Activated CD4-positive, alpha-beta T cell treated with anti-CD3 and anti-CD28 coated beads for 36 hours (primary cell): ENCODE results near the gene ARRB2. TPM values are rescaled to one million over a fixed set of nuclear protein-coding genes. Genes with fewer than 3 reads are reported as not detected.

ENCODE experiments used
- ATAC-seq: fragments of 200-7000 bp; cut with Tn5 transposase; one replicate; pipeline ENCODE4 v1.10.0; 2021; ENCODE audit warnings: mild to moderate bottlenecking, moderate library complexity
- CTCF ChIA-PET: fragments of 350-600 bp; sonication (Branson Sonifier 250); formaldehyde crosslinking; loops from one replicate; lab custom pipeline; 2021; ENCODE audit warnings: antibody characterized with exemption; lab: Charles Lee
- POLR2A ChIA-PET: fragments of 350-600 bp; sonication (Branson Sonifier 250); formaldehyde crosslinking; loops from one replicate; lab custom pipeline; 2021; ENCODE audit warnings: antibody characterized with exemption, inconsistent platforms; lab: Charles Lee
- DNase-seq: peaks from one replicate; pipeline ENCODE4 v3.0.0-alpha.2; 2020
- H3K27ac Mint-ChIP-seq: one replicate; pipeline ENCODE4 v1.8.0; 2021; ENCODE audit warnings: mixed read lengths
- H3K27me3 Mint-ChIP-seq: one replicate; pipeline ENCODE4 v1.8.0; 2021; ENCODE audit warnings: mixed read lengths
- H3K36me3 Mint-ChIP-seq: one replicate; pipeline ENCODE4 v1.8.0; 2021; ENCODE audit warnings: low read depth, mixed read lengths
- H3K4me1 Mint-ChIP-seq: one replicate; pipeline ENCODE4 v1.8.0; 2021; ENCODE audit warnings: mixed read lengths
- H3K4me3 Mint-ChIP-seq: one replicate; pipeline ENCODE4 v1.8.0; 2021; ENCODE audit warnings: mild to moderate bottlenecking, moderate library complexity, mixed read lengths
- H3K9me3 Mint-ChIP-seq: one replicate; pipeline ENCODE4 v1.8.0; 2021; ENCODE audit warnings: low read depth, mixed read lengths
- intact Hi-C, 2 experiments: fragments of 100-400 bp; cut with DNase I in 1 of 2; cut with micrococcal nuclease in 1 of 2; formaldehyde crosslinking; loops; one replicate each; pipeline versions ENCODE4 v1.14.2 to v1.15.1; 2022 to 2024; cut with DNase I, micrococcal nuclease
- total RNA-seq, 2 experiments: library from RNA; stranded (reverse); gene quantifications; one replicate each; pipeline ENCODE4 v1.2.3, GENCODE V29; 2021

Gene ARRB2
- total RNA-seq: 100 to 1,000 TPM; 168 to 175 TPM

DNA sequence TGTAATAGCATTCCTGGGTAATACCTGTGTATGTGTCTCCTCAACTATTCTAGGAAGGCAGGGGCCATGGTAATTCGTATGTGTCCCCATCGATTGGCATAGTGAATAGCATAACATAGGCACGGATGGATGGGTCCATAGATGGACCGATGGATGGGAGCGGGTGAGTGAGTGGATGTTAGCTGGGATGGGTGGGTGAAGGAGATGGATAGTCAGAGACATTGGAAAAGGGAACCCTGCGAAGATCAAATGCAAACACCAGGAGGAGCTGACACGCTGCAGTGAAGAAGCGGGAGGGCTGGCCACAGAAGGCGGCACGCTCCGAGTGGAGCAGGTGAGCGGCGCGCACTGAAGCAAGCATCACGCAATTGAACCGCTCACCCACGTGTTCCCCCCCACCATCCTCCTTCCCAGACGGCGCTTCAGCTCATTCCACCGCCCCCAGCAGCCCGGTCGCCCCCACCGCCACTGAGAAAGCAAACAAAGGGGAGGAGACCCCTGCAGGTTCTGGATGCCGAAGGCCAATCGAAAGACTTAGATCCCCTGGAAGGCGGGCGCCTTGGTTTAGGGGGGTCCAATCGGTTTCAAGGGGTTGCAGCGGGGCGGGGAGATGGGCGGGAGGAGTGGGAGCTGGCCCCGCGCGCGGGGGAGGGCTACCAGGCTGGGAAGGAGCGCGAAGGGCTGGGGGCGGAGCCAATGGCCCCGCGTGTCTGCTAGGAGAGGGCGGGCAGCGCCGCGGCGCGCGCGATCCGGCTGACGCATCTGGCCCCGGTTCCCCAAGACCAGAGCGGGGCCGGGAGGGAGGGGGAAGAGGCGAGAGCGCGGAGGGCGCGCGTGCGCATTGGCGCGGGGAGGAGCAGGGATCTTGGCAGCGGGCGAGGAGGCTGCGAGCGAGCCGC is at the start of gene ARRB2:
TSS of gene ARRB2 (plus strand) at position 839 of the 899 bp plus-strand sequence. CDS start 90 bp downstream, outside the sequence.
- Mint-ChIP-seq H3K36me3 (peaks cover 18% of the 10 kb centered on the region), H3K27ac (peak within 1 kb of the TSS; percentile 90), H3K27me3 (no peaks in the 10 kb centered on the region), H3K4me1 (peaks cover 52% of the 10 kb centered on the region), H3K9me3 (no peaks in the 10 kb centered on the region), H3K4me3 (peak within 1 kb of the TSS; percentile 82)
- DNase-seq: peak; percentile 99
- POLR2A ChIA-PET: interaction anchor here (0.6 to 1.4 kb wide), 7 partner anchors 9 to 704 kb away, joined by 3 to 7 read pairs (median 3); partner anchors contain the start of genes PSMB6, RNF167 and SLC25A11
- intact Hi-C loops: loop anchor here (1.0 to 10.0 kb wide), 16 partner anchors 21 to 985 kb away; partner anchors contain the start of genes MED11 (in 2 of the 2), MINK1 (in 2 of the 2), PFN1 (in 2 of the 2) and ATP2A3 (in 1 of the 2)
- ATAC-seq: peak; percentile 83
- CTCF ChIA-PET: interaction anchor here (0.6 to 1.2 kb wide), 6 partner anchors 80 to 199 kb away, joined by 3 to 5 read pairs (median 3); partner anchors contain the start of gene C17orf107

DNA sequence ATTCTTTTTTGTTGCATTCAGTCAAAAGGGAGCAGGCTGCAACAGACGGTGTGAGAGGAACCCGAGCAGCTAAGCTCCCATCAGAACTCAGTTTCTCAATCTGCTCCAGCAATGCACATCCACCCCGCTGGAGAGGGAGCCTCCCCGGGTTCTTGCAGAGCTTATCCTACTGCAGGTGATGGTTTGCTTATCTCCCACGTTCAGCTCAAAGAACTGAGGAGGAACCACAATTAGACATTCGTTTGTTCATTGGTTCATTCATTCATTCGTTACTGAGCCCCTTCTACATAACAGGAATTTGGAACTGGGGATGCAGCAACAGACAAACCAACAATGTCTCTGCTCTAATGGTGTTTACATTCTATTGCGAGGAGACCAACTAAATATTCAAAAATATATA is 46.7 kb upstream of the ARRB2 start:
- POLR2A ChIA-PET: no interaction called here
- Mint-ChIP-seq H3K4me3 (no peak overlapping the region), H3K36me3 (no peaks in the 10 kb centered on the region), H3K9me3 (no peaks in the 10 kb centered on the region), H3K27ac (no peak overlapping the region), H3K4me1 (peaks cover 2% of the 10 kb centered on the region), H3K27me3 (peaks cover 4% of the 10 kb centered on the region)
- no peak for ATAC-seq
- no peak for DNase-seq
- intact Hi-C loops: no loop called here
- CTCF ChIA-PET: no interaction called here

GRCh38 chr17:4664230-4664629 is 46.2 kb upstream of the ARRB2 start:
- intact Hi-C loops: no loop called here
- ATAC-seq: no peak
- Mint-ChIP-seq H3K27me3 (peaks cover 2% of the 10 kb centered on the region), H3K4me3 (no peak overlapping the region), H3K36me3 (no peaks in the 10 kb centered on the region), H3K4me1 (no peaks in the 10 kb centered on the region), H3K27ac (no peak overlapping the region), H3K9me3 (no peaks in the 10 kb centered on the region)
- no peak for DNase-seq
- ChIA-PET POLR2A (no interaction called here), CTCF (no interaction called here)

- DNase-seq: no peak
- intact Hi-C loops: no loop called here
- no peak overlapping the region for H3K27ac Mint-ChIP-seq
- H3K36me3 Mint-ChIP-seq: peaks cover 5% of the 10 kb centered on the region
- ChIA-PET CTCF (no interaction called here), POLR2A (no interaction called here)
- H3K27me3 Mint-ChIP-seq: no peaks in the 10 kb centered on the region
- no peaks in the 10 kb centered on the region for H3K4me1 Mint-ChIP-seq
- H3K4me3 Mint-ChIP-seq: no peak overlapping the region
- no peak for ATAC-seq
- H3K9me3 Mint-ChIP-seq: no peaks in the 10 kb centered on the region
These were observed 45.4 kb upstream of the ARRB2 start for GRCh38 chr17:4665027-4665426.

DNA sequence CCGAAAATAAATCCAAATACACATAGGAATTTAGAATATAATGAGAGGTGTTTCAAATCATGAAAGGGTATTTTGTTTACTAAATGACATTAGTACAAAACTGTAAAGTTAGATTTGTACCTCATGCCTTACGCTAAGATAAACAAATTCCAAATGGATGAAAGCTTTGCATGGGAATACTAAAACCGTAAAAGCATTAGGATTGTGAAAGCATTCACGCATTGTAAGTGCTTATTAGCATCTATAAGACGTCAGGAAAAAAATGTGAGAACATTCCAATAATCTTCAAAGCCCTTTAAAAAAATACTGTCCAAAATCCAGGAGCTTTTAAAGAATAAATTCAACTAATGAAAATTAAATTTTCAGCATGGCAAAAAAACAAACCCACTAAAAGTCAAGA is 44.1 kb upstream of the ARRB2 start:
- no peak for DNase-seq
- H3K27me3 Mint-ChIP-seq: no peaks in the 10 kb centered on the region
- H3K4me3 Mint-ChIP-seq: no peak overlapping the region
- intact Hi-C loops: no loop called here
- H3K4me1 Mint-ChIP-seq: no peaks in the 10 kb centered on the region
- no peaks in the 10 kb centered on the region for H3K9me3 Mint-ChIP-seq
- peaks cover 14% of the 10 kb centered on the region for H3K36me3 Mint-ChIP-seq
- H3K27ac Mint-ChIP-seq: no peak overlapping the region
- ChIA-PET POLR2A (no interaction called here), CTCF (no interaction called here)
- no peak for ATAC-seq

GRCh38 chr17:4667166-4667565 is 43.3 kb upstream of the ARRB2 start:
- Mint-ChIP-seq H3K27ac (no peak overlapping the region), H3K4me3 (no peak overlapping the region), H3K27me3 (no peaks in the 10 kb centered on the region), H3K9me3 (no peaks in the 10 kb centered on the region), H3K4me1 (no peaks in the 10 kb centered on the region), H3K36me3 (peaks cover 17% of the 10 kb centered on the region)
- CTCF ChIA-PET: interaction anchor here (1.7 kb wide), 1 partner anchor 9 kb away, joined by 4 read pairs; no protein-coding TSS in a partner anchor
- POLR2A ChIA-PET: no interaction called here
- ATAC-seq: no peak
- no peak for DNase-seq
- intact Hi-C loops: no loop called here

DNA sequence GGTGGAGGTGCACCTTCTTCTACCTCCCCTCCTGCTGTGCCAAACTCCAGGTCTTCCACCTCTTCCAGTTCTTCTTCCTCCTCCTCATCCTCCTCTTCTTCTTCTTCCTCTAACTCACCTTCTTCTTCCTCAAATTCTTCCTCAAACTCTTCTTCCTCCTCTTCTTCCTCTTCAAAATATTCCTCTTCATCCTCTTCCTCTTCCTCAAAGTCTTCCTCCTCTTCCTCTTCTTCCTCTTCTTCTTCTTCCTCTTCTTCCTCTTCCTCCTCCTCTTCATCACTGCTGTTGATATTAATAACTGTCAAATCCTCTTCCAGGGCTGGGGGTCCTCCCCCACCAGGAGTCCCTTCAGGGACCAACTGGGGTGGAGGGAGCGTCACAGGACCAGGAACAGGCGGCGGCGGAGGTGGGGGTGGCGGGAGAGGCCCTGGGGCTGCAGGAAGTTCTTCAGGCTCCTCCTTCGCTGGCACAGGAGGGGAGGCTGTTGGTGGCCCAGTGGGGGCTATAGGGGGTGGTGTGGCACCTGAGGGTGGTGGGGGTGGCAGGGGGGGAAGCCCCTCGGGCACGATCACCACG is 38.3 kb upstream of the ARRB2 start:
- ChIA-PET POLR2A (no interaction called here), CTCF (no interaction called here)
- no peak for ATAC-seq
- no peak overlapping the region for H3K4me3 Mint-ChIP-seq
- H3K4me1 Mint-ChIP-seq: no peaks in the 10 kb centered on the region
- intact Hi-C loops: no loop called here
- no peak overlapping the region for H3K27ac Mint-ChIP-seq
- no peaks in the 10 kb centered on the region for H3K9me3 Mint-ChIP-seq
- no peaks in the 10 kb centered on the region for H3K27me3 Mint-ChIP-seq
- no peak for DNase-seq
- peaks cover 47% of the 10 kb centered on the region for H3K36me3 Mint-ChIP-seq

GRCh38 chr17:4672751-4673150 is 37.7 kb upstream of the ARRB2 start:
- Mint-ChIP-seq H3K9me3 (no peaks in the 10 kb centered on the region), H3K27ac (no peak overlapping the region), H3K36me3 (peaks cover 51% of the 10 kb centered on the region), H3K4me1 (no peaks in the 10 kb centered on the region), H3K4me3 (no peak overlapping the region), H3K27me3 (no peaks in the 10 kb centered on the region)
- intact Hi-C loops: no loop called here
- CTCF ChIA-PET: no interaction called here
- POLR2A ChIA-PET: no interaction called here
- DNase-seq (no peak), ATAC-seq (no peak)

DNA sequence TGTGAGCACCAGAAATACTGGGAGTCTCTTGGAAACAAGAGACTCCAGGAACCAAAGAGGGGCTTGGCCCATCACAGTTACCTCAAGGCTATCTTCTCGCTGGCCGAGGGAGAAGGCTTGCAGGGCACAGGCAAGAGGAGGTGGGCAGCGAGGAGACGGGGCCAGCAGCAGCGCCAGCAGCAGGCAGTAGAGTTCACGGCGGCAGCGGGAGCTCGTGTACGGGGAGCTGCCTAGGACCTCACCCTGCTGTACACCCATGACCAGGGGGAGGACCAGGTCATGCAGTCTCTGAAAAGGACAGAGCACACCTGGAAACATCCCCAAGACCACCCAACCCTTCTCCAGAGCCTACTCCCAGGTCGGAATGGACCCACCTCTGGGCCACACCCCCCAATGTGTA is 37.3 kb upstream of the ARRB2 start:
- ATAC-seq: no peak
- intact Hi-C loops: no loop called here
- no peak overlapping the region for H3K4me3 Mint-ChIP-seq
- ChIA-PET POLR2A (no interaction called here), CTCF (no interaction called here)
- peaks cover 2% of the 10 kb centered on the region for H3K4me1 Mint-ChIP-seq
- H3K27me3 Mint-ChIP-seq: no peaks in the 10 kb centered on the region
- DNase-seq: no peak
- peaks cover 52% of the 10 kb centered on the region for H3K36me3 Mint-ChIP-seq
- H3K9me3 Mint-ChIP-seq: no peaks in the 10 kb centered on the region
- no peak overlapping the region for H3K27ac Mint-ChIP-seq

- no peak overlapping the region for H3K27ac Mint-ChIP-seq
- no peak overlapping the region for H3K4me3 Mint-ChIP-seq
- CTCF ChIA-PET: no interaction called here
- peaks cover 57% of the 10 kb centered on the region for H3K36me3 Mint-ChIP-seq
- no peaks in the 10 kb centered on the region for H3K9me3 Mint-ChIP-seq
- intact Hi-C loops: no loop called here
- ATAC-seq: no peak
- H3K4me1 Mint-ChIP-seq: peaks cover 7% of the 10 kb centered on the region
- POLR2A ChIA-PET: interaction anchor here (0.6 kb wide), 1 partner anchor 414 kb away, joined by 5 read pairs; no protein-coding TSS in a partner anchor
- H3K27me3 Mint-ChIP-seq: no peaks in the 10 kb centered on the region
- DNase-seq: no peak
These were observed 36.3 kb upstream of the ARRB2 start for GRCh38 chr17:4673986-4674684.

DNA sequence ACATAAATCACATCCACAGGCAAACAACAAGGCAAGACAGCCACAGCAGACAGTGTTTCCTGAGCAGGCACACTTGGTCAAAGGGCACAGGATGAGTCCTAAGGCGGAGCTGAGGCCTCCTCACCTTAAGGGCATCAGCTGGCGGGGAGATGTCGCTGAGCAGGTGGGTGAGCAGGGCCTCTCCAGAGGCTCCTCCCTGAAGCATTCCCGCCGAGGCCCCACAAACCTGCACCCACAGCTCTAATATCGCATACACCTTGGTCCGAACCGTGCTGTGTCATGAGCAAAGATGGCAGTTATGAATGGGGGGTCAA is 35.8 kb upstream of the ARRB2 start:
- CTCF ChIA-PET: no interaction called here
- Mint-ChIP-seq H3K4me3 (no peak overlapping the region), H3K27ac (no peak overlapping the region), H3K9me3 (no peaks in the 10 kb centered on the region), H3K4me1 (peaks cover 7% of the 10 kb centered on the region), H3K36me3 (peaks cover 60% of the 10 kb centered on the region), H3K27me3 (no peaks in the 10 kb centered on the region)
- POLR2A ChIA-PET: no interaction called here
- DNase-seq (no peak), ATAC-seq (no peak)
- intact Hi-C loops: no loop called here
